Suppressor macrophage treated with lipopolysaccharide for 1 hour (primary cell): ENCODE measurements around the gene SUMO2.
"Not testable (repeated sequence)": the region's sequence is repeated elsewhere in the genome, so short reads cannot be mapped to it uniquely, and the experiment has no call there.

ENCODE experiments used
- DNase-seq, 3 donors: peaks; one replicate each; pipeline ENCODE4 v3.0.0-alpha.2; 2020 to 2022

SUMO2 gene

GRCh38 chr17:75182569-75183436 is at the start of gene SUMO2:
Gene SUMO2, minus strand, starts transcription at chr17:75182959. Its CDS starts 125 bp downstream, at chr17:75182834.
- DNase-seq = peak; percentile 97 to 99 (median 98)

- DNase-seq = no peak
These were observed 49.1 kb upstream of the SUMO2 start for GRCh38 chr17:75231741-75232464.

- DNase-seq = no peak
These were observed 48.3 kb upstream of the SUMO2 start for GRCh38 chr17:75231071-75231470.

- peak; percentile 49 to 64 (median 51) for DNase-seq
These were observed 46.1 kb upstream of the SUMO2 start for GRCh38 chr17:75228847-75229246.

- DNase-seq = peak; percentile 85 to 92 (median 90)
These were observed 45.5 kb upstream of the SUMO2 start for GRCh38 chr17:75228305-75228704.

- no peak for DNase-seq
These were observed 45.0 kb upstream of the SUMO2 start for GRCh38 chr17:75227729-75228128.

GRCh38 chr17:75225016-75225415 is 42.3 kb upstream of the SUMO2 start:
- no peak for DNase-seq

GRCh38 chr17:75219815-75220214 is 37.1 kb upstream of the SUMO2 start:
- DNase-seq = no peak

GRCh38 chr17:75218131-75218530 is 35.4 kb upstream of the SUMO2 start:
- no peak for DNase-seq

GRCh38 chr17:75209061-75209460 is 26.3 kb upstream of the SUMO2 start:
- DNase-seq = no peak

- DNase-seq = no peak
These were observed 25.4 kb upstream of the SUMO2 start for GRCh38 chr17:75208161-75208560.

- DNase-seq = no peak
These were observed 25.0 kb upstream of the SUMO2 start for GRCh38 chr17:75207760-75208159.

GRCh38 chr17:75207050-75207407 is 24.3 kb upstream of the SUMO2 start:
- DNase-seq = not testable (repeated sequence)

- DNase-seq = no peak
These were observed 23.0 kb upstream of the SUMO2 start for GRCh38 chr17:75205793-75206163.

GRCh38 chr17:75205037-75205792 is 22.5 kb upstream of the SUMO2 start, which contains the start of gene NUP85:
Gene NUP85, plus strand, starts transcription at chr17:75205679. Its CDS starts 83 bp downstream, at chr17:75205762.
- peak; percentile 94 to 98 (median 97) for DNase-seq

GRCh38 chr17:75199886-75200618 is 17.3 kb upstream of the SUMO2 start:
- DNase-seq = no peak

GRCh38 chr17:75194879-75195278 is 12.1 kb upstream of the SUMO2 start:
- no peak for DNase-seq

GRCh38 chr17:75191584-75191983 is 8.8 kb upstream of the SUMO2 start:
- peak; percentile 53 to 68 (median 64) for DNase-seq

- no peak for DNase-seq
These were observed 5.9 kb upstream of the SUMO2 start for GRCh38 chr17:75188614-75189013.

GRCh38 chr17:75183999-75184884 is 1.5 kb upstream of the SUMO2 start:
- DNase-seq = no peak

- no peak for DNase-seq
These were observed 515 bp downstream of the SUMO2 start for GRCh38 chr17:75182319-75182568.
